Fibroblast of the aortic adventitia (primary cell): ENCODE results near the gene PDIK1L. TPM values are rescaled to one million over a fixed set of nuclear protein-coding genes. Genes with fewer than 3 reads are reported as not detected.
A peak's percentile ranks its signal among the peaks of the same experiment; 100 is the strongest.

Source experiments
- DNase-seq: peaks from one replicate; pipeline ENCODE4 v3.0.0-alpha.2; 2010; ENCODE audit warnings: low read depth
- H3K4me3 ChIP-seq: 2 replicates; pipeline ENCODE4 v1.5.1; 2011; ENCODE audit warnings: low read depth, mild to moderate bottlenecking, control low read depth, low read length, moderate library complexity
- total RNA-seq: library from RNA; depleted of rRNA; stranded (reverse); fragments of >200 nt; gene quantifications from 2 replicates; pipeline ENCODE4 v1.2.3, GENCODE V29; 2012; ENCODE audit warnings: low replicate concordance
- TF ChIP-seq, protein P1 (sequence below): IDR thresholded peaks from 2 replicates; pipeline ENCODE4 v1.5.1; 2011; ENCODE audit warnings: mild to moderate bottlenecking, low read length, control low read depth, inconsistent platforms; ENCODE audit not compliant: insufficient read depth

The PDIK1L gene
- 5.5 and 10.1 TPM in 2 replicates for total RNA-seq

DNA sequence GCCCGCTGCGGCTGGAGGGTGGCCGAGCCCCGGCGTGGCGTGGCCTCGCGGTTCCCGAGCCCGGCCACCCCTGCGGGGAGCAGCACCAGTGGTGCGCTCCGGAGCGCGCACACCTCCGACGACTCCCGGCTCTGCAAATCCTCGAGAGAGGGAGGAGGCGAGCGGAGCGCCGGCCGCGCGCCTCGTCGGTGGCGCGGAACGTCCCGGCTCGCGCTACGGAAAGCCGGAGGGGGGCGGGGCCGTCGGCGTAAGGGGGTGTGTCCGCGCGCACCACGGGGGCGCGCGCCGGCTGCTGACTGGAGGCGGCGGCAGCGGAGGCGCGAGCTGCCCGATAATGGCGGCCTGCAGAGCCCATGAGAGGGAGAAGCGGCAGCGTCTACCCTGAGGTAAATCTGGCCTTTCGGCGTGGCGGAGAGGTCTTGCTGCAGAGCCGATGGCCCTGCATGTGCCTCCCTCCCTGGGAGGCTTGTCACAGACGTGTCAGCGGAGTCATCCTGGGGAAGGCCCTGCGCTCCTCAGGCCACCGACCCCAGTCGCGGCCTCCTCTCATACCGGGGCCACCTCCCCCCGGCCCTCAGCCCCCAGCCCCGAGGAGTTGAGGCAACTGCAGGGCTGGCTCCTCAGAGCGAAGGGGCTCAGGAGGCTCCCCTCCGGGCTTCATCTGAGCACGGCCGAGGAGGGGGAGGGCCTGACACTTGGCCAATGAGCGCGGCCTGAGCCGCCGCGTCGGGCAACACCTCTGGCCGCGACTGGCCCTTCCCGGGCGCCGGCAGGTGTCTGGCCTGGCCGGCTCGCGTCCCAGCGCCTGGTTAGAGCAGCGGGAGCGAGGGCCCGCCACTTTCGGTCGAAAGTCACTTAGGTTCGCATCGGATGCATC is at the start of gene PDIK1L:
Gene PDIK1L (plus strand): TSS at position 295 of the 877 bp plus-strand sequence. CDS start 2,485 bp downstream, outside the sequence.
- peak within 1 kb of the TSS; percentile 95 for H3K4me3 ChIP-seq
- peak; percentile 95 for DNase-seq
- TF ChIP-seq, protein P1, sequence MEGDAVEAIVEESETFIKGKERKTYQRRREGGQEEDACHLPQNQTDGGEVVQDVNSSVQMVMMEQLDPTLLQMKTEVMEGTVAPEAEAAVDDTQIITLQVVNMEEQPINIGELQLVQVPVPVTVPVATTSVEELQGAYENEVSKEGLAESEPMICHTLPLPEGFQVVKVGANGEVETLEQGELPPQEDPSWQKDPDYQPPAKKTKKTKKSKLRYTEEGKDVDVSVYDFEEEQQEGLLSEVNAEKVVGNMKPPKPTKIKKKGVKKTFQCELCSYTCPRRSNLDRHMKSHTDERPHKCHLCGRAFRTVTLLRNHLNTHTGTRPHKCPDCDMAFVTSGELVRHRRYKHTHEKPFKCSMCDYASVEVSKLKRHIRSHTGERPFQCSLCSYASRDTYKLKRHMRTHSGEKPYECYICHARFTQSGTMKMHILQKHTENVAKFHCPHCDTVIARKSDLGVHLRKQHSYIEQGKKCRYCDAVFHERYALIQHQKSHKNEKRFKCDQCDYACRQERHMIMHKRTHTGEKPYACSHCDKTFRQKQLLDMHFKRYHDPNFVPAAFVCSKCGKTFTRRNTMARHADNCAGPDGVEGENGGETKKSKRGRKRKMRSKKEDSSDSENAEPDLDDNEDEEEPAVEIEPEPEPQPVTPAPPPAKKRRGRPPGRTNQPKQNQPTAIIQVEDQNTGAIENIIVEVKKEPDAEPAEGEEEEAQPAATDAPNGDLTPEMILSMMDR, result no peak

GRCh38 chr1:26064553-26064952 is 47.1 kb upstream of the PDIK1L start:
- H3K4me3 ChIP-seq, result no peak overlapping the region
- no peak for DNase-seq
- TF ChIP-seq, protein P1, result no peak

GRCh38 chr1:26066160-26066559 is 45.5 kb upstream of the PDIK1L start:
- DNase-seq, result no peak
- TF ChIP-seq, protein P1, result no peak
- H3K4me3 ChIP-seq, result no peak overlapping the region

DNA sequence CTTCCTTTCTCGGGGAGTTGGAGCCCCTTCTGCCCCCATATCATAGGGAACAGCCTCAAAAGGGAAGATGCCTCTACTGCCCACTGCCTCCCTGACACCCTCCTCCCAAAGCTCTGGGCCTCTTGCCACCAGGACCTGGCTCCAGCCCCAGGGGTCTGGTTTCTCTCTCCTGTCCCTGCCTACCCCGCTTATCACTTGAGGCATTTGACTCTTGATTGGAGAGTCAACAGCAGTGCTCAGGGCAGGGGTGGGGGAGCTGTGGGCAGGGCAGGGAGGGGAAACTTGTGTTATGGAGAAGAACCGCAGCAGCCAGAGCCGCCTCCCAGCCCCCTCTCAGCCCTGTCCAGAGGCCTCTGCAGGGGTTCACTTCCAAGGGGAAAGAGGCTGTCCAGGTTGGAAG is 44.8 kb upstream of the PDIK1L start:
- no peak overlapping the region for H3K4me3 ChIP-seq
- TF ChIP-seq, protein P1, result no peak
- peak; percentile 38 for DNase-seq

DNA sequence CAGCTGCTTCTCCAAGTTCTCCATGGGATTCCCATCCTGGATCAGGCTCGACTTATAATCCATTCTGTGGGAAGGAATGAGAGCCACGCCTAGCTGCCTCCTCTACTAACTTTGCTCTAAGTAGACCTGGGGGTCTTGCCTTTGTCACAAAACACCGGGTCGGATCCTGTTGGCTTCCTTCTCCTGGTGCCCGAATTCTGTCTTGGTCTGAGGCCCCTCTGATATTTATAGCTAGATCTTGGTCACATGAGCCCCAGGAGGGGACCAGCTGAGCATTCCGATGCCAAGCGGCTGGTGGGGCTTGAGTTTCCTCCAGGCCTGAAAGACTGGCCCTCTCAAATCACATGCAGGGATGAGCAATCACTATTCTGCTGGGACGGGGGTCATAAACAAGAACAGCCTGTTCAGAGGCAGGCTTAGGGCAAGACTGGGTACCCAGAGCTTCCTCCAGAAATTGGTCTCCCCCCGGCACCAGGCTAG is 44.2 kb upstream of the PDIK1L start, which contains the start of gene TRIM63:
Gene TRIM63 (minus strand): TSS at position 199 of the 480 bp plus-strand sequence. CDS start 136 bp downstream, at position 63.
- TF ChIP-seq, protein P1, result no peak
- no peak for DNase-seq
- no peak within 1 kb of the TSS for H3K4me3 ChIP-seq

DNA sequence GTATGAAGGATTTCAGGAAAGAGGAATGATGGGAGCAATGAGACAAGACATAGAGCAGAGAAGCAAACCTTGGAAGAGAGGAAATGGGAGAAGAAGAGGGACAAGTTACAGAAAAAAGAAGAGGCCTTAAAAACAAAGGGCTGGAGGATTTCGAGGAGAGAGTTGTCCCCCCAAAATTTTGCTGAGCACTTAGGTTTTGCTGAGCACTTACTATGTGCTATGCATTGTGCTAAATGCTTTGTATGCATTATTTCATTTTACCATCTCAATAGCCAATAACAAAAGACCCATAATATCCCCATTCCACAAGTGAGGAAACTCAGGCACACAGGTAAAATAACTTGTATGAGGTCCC is 41.7 kb upstream of the PDIK1L start:
- DNase-seq, result no peak
- H3K4me3 ChIP-seq, result no peak overlapping the region
- TF ChIP-seq, protein P1, result no peak
